Ovary (tissue), 3 donors: ENCODE measurements around the gene CYB5R3.
"Not testable (repeated sequence)": the region's sequence is repeated elsewhere in the genome, so short reads cannot be mapped to it uniquely, and the experiment has no call there.

Experiments
- CTCF ChIP-seq, 3 donors: fragments of 450-650 bp in 2 of 3; fragments of 200-600 bp in 1 of 3; IDR thresholded peaks; one replicate each; pipeline versions ENCODE4 v1.5.1 to v1.8.0; 2016 to 2022; ENCODE audit warnings: antibody characterized with exemption in 3 of 3, mild to moderate bottlenecking in 1 of 3
- EP300 ChIP-seq: sonication (generic); formaldehyde crosslinking; IDR thresholded peaks from one replicate; pipeline ENCODE4 v1.6.1; 2017; ENCODE audit warnings: antibody characterized with exemption
- POLR2A ChIP-seq: fragments of 450-650 bp; IDR thresholded peaks from one replicate; pipeline ENCODE4 v1.6.1; 2017; ENCODE audit warnings: antibody characterized with exemption, mild to moderate bottlenecking, moderate library complexity
- donor health status: DM: no; HTN: no; CAD: no.

GRCh38 chr22:42581194-42581761 is 67.9 kb downstream of the CYB5R3 start:
- TF ChIP-seq POLR2A; CTCF (IDR thresholded peaks at IDR 0.05); EP300: not testable (repeated sequence)
